ENCODE measurements around the gene LIN9. TPM values are rescaled to one million over a fixed set of nuclear protein-coding genes. Genes with fewer than 3 reads are reported as not detected.

LIN9 gene
- total RNA-seq, 1 donor from 2014 or later, result 3.2 TPM

DNA sequence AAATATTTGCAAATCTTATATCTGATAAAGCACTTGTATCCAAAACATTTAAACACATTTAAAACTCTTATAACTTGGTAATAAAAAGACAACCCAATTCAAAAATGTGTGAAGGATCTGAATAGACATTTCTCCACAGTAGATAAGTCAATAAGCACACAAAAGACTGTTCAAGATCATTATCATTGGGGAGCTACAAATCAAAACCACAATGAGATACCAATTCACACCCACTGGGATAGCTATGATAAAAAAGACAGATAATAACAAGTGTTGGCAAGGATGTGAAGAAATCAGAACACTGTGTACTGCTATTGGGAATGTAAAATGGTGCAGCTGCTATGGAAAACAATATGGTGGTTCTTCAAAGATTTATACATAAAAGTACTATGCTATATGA is 5.1 kb upstream of the LIN9 start:
- DNase-seq (ENCODE audit: low read depth) (no peak), FAIRE-seq (no peak)
- Histone ChIP-seq H3K36me3 (ENCODE audit: control insufficient read depth, insufficient read depth, low read length) (no peaks in the 10 kb centered on the region), H3K27me3 (ENCODE audit: control insufficient read depth, insufficient read depth, low read length) (no peaks in the 10 kb centered on the region), H3K4me3 (ENCODE audit: low read depth, low read length) (no peak overlapping the region)
- TF ChIP-seq, protein P1, sequence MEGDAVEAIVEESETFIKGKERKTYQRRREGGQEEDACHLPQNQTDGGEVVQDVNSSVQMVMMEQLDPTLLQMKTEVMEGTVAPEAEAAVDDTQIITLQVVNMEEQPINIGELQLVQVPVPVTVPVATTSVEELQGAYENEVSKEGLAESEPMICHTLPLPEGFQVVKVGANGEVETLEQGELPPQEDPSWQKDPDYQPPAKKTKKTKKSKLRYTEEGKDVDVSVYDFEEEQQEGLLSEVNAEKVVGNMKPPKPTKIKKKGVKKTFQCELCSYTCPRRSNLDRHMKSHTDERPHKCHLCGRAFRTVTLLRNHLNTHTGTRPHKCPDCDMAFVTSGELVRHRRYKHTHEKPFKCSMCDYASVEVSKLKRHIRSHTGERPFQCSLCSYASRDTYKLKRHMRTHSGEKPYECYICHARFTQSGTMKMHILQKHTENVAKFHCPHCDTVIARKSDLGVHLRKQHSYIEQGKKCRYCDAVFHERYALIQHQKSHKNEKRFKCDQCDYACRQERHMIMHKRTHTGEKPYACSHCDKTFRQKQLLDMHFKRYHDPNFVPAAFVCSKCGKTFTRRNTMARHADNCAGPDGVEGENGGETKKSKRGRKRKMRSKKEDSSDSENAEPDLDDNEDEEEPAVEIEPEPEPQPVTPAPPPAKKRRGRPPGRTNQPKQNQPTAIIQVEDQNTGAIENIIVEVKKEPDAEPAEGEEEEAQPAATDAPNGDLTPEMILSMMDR (IDR thresholded peaks at IDR 0.05; ENCODE audit: insufficient read depth, low read length, severe bottlenecking), result no peak

- DNase-seq (ENCODE audit: low read depth) (no peak), FAIRE-seq (no peak)
- Histone ChIP-seq H3K4me3 (ENCODE audit: low read depth, low read length) (no peak overlapping the region), H3K27me3 (ENCODE audit: control insufficient read depth, insufficient read depth, low read length) (no peaks in the 10 kb centered on the region), H3K36me3 (ENCODE audit: control insufficient read depth, insufficient read depth, low read length) (no peaks in the 10 kb centered on the region)
- TF ChIP-seq, protein P1 (IDR thresholded peaks at IDR 0.05; ENCODE audit: insufficient read depth, low read length, severe bottlenecking), result no peak
Measured at GRCh38 chr1:226312065-226312464, 3.1 kb upstream of the LIN9 start.

DNA sequence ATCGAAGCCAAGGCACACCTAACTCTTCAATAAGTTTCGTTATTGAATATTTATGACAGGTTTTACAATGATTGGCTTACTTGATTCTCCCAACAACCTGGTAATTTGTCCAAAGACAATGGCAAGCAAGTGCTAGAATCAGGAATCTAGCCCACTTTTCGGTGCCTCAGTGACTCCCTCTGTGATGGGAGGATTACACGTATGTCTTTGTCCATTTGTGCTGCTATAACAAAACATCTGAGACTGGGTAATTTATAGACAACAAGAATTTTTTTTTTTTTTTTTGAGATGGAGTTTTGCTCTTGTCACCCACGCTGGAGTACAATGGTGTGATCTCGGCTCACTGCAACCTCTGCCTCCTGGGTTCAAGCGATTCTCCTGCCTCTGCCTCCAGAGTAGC is 2.4 kb upstream of the LIN9 start:
- TF ChIP-seq, protein P1 (IDR thresholded peaks at IDR 0.05; ENCODE audit: insufficient read depth, low read length, severe bottlenecking), result no peak
- FAIRE-seq, result no peak
- Histone ChIP-seq H3K27me3 (ENCODE audit: control insufficient read depth, insufficient read depth, low read length) (no peaks in the 10 kb centered on the region), H3K4me3 (ENCODE audit: low read depth, low read length) (no peak overlapping the region), H3K36me3 (ENCODE audit: control insufficient read depth, insufficient read depth, low read length) (no peaks in the 10 kb centered on the region)
- no peak for DNase-seq (ENCODE audit: low read depth)

DNA sequence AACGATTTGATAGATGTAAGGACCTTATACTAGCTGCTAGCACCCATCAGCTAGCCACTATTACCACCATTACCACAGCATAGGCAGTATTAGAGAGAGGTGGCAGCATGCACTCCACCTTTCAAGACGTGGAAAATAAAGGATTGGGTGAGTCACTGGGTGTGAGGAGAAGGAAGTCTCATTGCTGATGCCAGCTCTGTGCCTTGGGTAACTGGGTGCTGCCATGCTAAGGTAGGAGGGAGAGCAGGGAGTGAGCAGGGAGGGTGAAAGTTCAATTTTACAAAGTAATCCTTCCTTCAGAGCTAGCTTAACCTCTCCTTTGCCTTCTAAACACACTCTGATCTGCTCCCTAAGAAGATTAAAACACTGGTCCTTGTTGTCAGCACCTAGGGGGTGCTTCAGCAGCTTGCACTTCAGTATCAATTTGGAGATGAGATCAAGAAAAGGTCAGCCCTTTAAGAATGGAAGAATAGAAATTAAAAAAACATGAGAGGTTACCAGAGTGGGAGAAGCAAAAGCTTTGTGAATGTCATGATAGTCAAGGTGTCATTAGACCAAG is 1.8 kb upstream of the LIN9 start:
- H3K4me3 ChIP-seq (ENCODE audit: low read depth, low read length), result no peak overlapping the region
- no peaks in the 10 kb centered on the region for H3K27me3 ChIP-seq (ENCODE audit: control insufficient read depth, insufficient read depth, low read length)
- FAIRE-seq (no peak), DNase-seq (ENCODE audit: low read depth) (peak; percentile 76)
- no peaks in the 10 kb centered on the region for H3K36me3 ChIP-seq (ENCODE audit: control insufficient read depth, insufficient read depth, low read length)
- TF ChIP-seq, protein P1 (IDR thresholded peaks at IDR 0.05; ENCODE audit: insufficient read depth, low read length, severe bottlenecking), result no peak

- Histone ChIP-seq H3K4me3 (ENCODE audit: low read depth, low read length) (no peak overlapping the region), H3K36me3 (ENCODE audit: control insufficient read depth, insufficient read depth, low read length) (no peaks in the 10 kb centered on the region), H3K27me3 (ENCODE audit: control insufficient read depth, insufficient read depth, low read length) (no peaks in the 10 kb centered on the region)
- no peak for DNase-seq (ENCODE audit: low read depth)
- no peak for FAIRE-seq
- TF ChIP-seq, protein P1 (IDR thresholded peaks at IDR 0.05; ENCODE audit: insufficient read depth, low read length, severe bottlenecking), result no peak
Measured at GRCh38 chr1:226310245-226310540, 1.2 kb upstream of the LIN9 start.

Data from bronchial epithelial cell (primary cell).